Endothelial cell of umbilical vein (primary cell): ENCODE results near the gene ACTMAP. TPM values are rescaled to one million over a fixed set of nuclear protein-coding genes. Genes with fewer than 3 reads are reported as not detected.

Experiments
- BruUV-seq: library from RNA; stranded (reverse); fragments of 400-500 nt; replicated peaks from 2 replicates; lab custom pipeline; 2021; lab: Mats Ljungman, UMichigan
- CTCF ChIA-PET: fragments of 300-600, 350-600 bp; sonication (Branson Sonifier 250); formaldehyde crosslinking; loops from one replicate; lab custom pipeline; 2021; ENCODE audit warnings: antibody characterized with exemption, inconsistent platforms; lab: Charles Lee
- POLR2A ChIA-PET: fragments of 300-600, 350-600 bp; sonication (Branson Sonifier 250); formaldehyde crosslinking; loops from one replicate; lab custom pipeline; 2021; ENCODE audit warnings: antibody characterized with exemption, inconsistent platforms; lab: Charles Lee
- DNase-seq: peaks from one replicate; pipeline ENCODE4 v3.0.0-alpha.2; 2011; ENCODE audit warnings: low read depth, low spot score
- FAIRE-seq: peaks from 2 replicates; lab custom pipeline; 2011; peaks lifted over from hg19 to GRCh38; lab: Jason Lieb, UNC
- H2AFZ ChIP-seq: 2 replicates; pipeline ENCODE4 v1.6.0; 2012; ENCODE audit warnings: low read depth, low read length, control low read depth, inconsistent platforms
- H3K27ac ChIP-seq: 2 replicates; pipeline ENCODE4 v1.5.1; 2011; ENCODE audit warnings: low read depth, mild to moderate bottlenecking, control low read depth, low read length, moderate library complexity; ENCODE audit not compliant: insufficient read depth
- H3K27me3 ChIP-seq, 2 experiments: 2 replicates each; pipeline versions ENCODE4 v1.6.0 to v1.6.1; 2011; ENCODE audit warnings: low read length in 2 of 2, mixed read lengths in 1 of 2; ENCODE audit not compliant: control insufficient read depth in 2 of 2, insufficient read depth in 2 of 2
- H3K36me3 ChIP-seq, 2 experiments: 2 replicates in 1 of 2; 3 replicates in 1 of 2; pipeline ENCODE4 v1.5.1; 2011; ENCODE audit warnings: low read length in 2 of 2, mild to moderate bottlenecking in 1 of 2, moderate library complexity in 1 of 2; ENCODE audit not compliant: control insufficient read depth in 2 of 2, insufficient read depth in 2 of 2; ENCODE audit errors: extremely low read depth in 1 of 2
- H3K4me1 ChIP-seq: 3 replicates; pipeline ENCODE4 v1.5.1; 2011; ENCODE audit warnings: mild to moderate bottlenecking, low read length; ENCODE audit not compliant: control insufficient read depth, insufficient read depth; ENCODE audit errors: extremely low read depth
- H3K4me2 ChIP-seq: 2 replicates; pipeline ENCODE4 v1.6.1; 2011; ENCODE audit warnings: low read length, control low read depth, mixed read lengths; ENCODE audit not compliant: insufficient read depth
- H3K4me3 ChIP-seq, 3 experiments: fragments of 200-600 bp in 1 of 3; sonication (generic), shearing (Covaris generic) in 1 of 3; replicated peaks in 1 of 3; 2 replicates each; pipeline ENCODE4 v1.5.1; 2011 to 2016; ENCODE audit warnings: control low read depth in 3 of 3, low read length in 3 of 3, mild to moderate bottlenecking in 2 of 3, inconsistent platforms in 1 of 3, low read depth in 1 of 3, moderate library complexity in 1 of 3; ENCODE audit not compliant: insufficient read depth in 1 of 3
- H3K79me2 ChIP-seq: 2 replicates; pipeline ENCODE4 v1.6.0; 2012; ENCODE audit warnings: low read length, inconsistent platforms; ENCODE audit not compliant: control insufficient read depth, insufficient read depth
- H3K9ac ChIP-seq: replicated peaks from 2 replicates; pipeline ENCODE3; 2011; ENCODE audit warnings: low read length, control low read depth; ENCODE audit not compliant: insufficient read depth; ENCODE audit errors: extremely low read depth
- H3K9me1 ChIP-seq: replicated peaks from 3 replicates; pipeline ENCODE4 v1.6.0; 2011; ENCODE audit warnings: mild to moderate bottlenecking, low read length; ENCODE audit not compliant: control insufficient read depth, insufficient read depth; ENCODE audit errors: extremely low read depth
- H3K9me3 ChIP-seq: replicated peaks from 2 replicates; pipeline ENCODE4 v1.5.1; 2012; ENCODE audit warnings: low read length, inconsistent platforms; ENCODE audit not compliant: control insufficient read depth, insufficient read depth
- H4K20me1 ChIP-seq: replicated peaks from 2 replicates; pipeline ENCODE3; 2011; ENCODE audit warnings: mild to moderate bottlenecking, low read length; ENCODE audit not compliant: control insufficient read depth, insufficient read depth; ENCODE audit errors: extremely low read depth
- EZH2 ChIP-seq: IDR thresholded peaks from 2 replicates; pipeline ENCODE4 v1.6.1; 2012; ENCODE audit warnings: borderline replicate concordance, low read depth, mild to moderate bottlenecking, moderate library complexity, low read length, inconsistent platforms; ENCODE audit not compliant: severe bottlenecking
- FOS ChIP-seq: IDR thresholded peaks from 2 replicates; pipeline ENCODE4 v1.6.1; 2011; ENCODE audit warnings: mild to moderate bottlenecking, low read length, moderate library complexity, borderline replicate concordance; ENCODE audit not compliant: insufficient read depth
- GATA2 ChIP-seq: IDR thresholded peaks from 2 replicates; pipeline ENCODE4 v1.7.0; 2011; ENCODE audit warnings: low read depth, mild to moderate bottlenecking, moderate library complexity, mixed read lengths, low read length; ENCODE audit not compliant: insufficient read length, insufficient read depth
- JUN ChIP-seq: IDR thresholded peaks from 2 replicates; pipeline ENCODE4 v1.6.1; 2011; ENCODE audit warnings: borderline replicate concordance, low read depth; ENCODE audit not compliant: insufficient read length, insufficient read depth
- MYC ChIP-seq: IDR thresholded peaks from one replicate; pipeline ENCODE4 v1.6.1; 2011; ENCODE audit warnings: mild to moderate bottlenecking, low read depth, low read length
- POLR2A ChIP-seq: IDR thresholded peaks from 2 replicates; pipeline ENCODE4 v1.6.1; 2012; ENCODE audit warnings: low read depth, mild to moderate bottlenecking, control low read depth, low read length
- POLR2AphosphoS5 ChIP-seq: IDR thresholded peaks from 2 replicates; pipeline ENCODE4 v1.6.1; 2012; ENCODE audit warnings: low read depth, mild to moderate bottlenecking, control low read depth, low read length, moderate library complexity; ENCODE audit not compliant: insufficient read depth
- dilution Hi-C: fragments of 300-500 bp; cut with MboI; formaldehyde crosslinking; loops from one replicate; pipeline ENCODE4 v1.15.0; 2019; ENCODE audit warnings: low sequenced_read_pairs; ENCODE audit not compliant: extremely low pct_ligation_motif_present
- intact Hi-C: fragments of 100-400 bp; cut with micrococcal nuclease; formaldehyde crosslinking; loops from one replicate; pipeline ENCODE4 v1.10.0; 2022
- polyA plus RNA-seq, 4 experiments: library from polyadenylated mRNA; depleted of rRNA in 3 of 4; stranded (reverse) in 3 of 4; unstranded in 1 of 4; fragments of >200 nt; gene quantifications; 2 replicates each; pipeline versions ENCODE4 v1.2.1 to v1.2.3, GENCODE V29; 2011 to 2012; ENCODE audit warnings: missing spikeins in 1 of 4
- total RNA-seq: library from RNA; stranded (reverse); gene quantifications from 2 replicates; pipeline ENCODE4 v1.2.3, GENCODE V29; 2021
- TF ChIP-seq, protein P1 (sequence below): IDR thresholded peaks from 2 replicates; pipeline ENCODE4 v1.6.1; 2011; ENCODE audit not compliant: insufficient read depth, insufficient read length

The ACTMAP gene
- total and polyA plus RNA-seq, 2 donors (not counting 3 experiments of a cell fraction or from before 2014, with no cell fraction given), result 5.2 to 9.1 TPM

GRCh38 chr19:40742477-40742876 lies 7.8 kb downstream of the ACTMAP start:
- no peak overlapping the region for H2AFZ ChIP-seq
- ChIA-PET POLR2A (no interaction called here), CTCF (interaction anchor here (0.7 kb wide), 1 partner anchor 77 kb away, joined by 3 read pairs; no protein-coding TSS in a partner anchor)
- no peak overlapping the region for H3K9ac ChIP-seq
- no peaks in the 10 kb centered on the region for H4K20me1 ChIP-seq
- H3K27me3 ChIP-seq, result no peaks in the 10 kb centered on the region
- H3K4me2 ChIP-seq, result no peak overlapping the region
- no peak for FAIRE-seq
- peaks cover 0 to 7% of the 10 kb centered on the region in 2 experiments for H3K36me3 ChIP-seq
- no peak for DNase-seq
- BruUV-seq, result no TSS peak
- H3K27ac ChIP-seq, result no peak overlapping the region
- H3K9me1 ChIP-seq, result no peaks in the 10 kb centered on the region
- H3K4me1 ChIP-seq, result peaks cover 9% of the 10 kb centered on the region
- TF ChIP-seq MYC (no peak), EZH2 (no peak), POLR2A (no peak), GATA2 (no peak), FOS (no peak), POLR2AphosphoS5 (no peak), JUN (no peak)
- TF ChIP-seq, protein P1, sequence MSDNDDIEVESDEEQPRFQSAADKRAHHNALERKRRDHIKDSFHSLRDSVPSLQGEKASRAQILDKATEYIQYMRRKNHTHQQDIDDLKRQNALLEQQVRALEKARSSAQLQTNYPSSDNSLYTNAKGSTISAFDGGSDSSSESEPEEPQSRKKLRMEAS, result no peak
- H3K4me3 ChIP-seq, result no peak overlapping the region
- dilution Hi-C loops, result no loop called here
- no peaks in the 10 kb centered on the region for H3K79me2 ChIP-seq
- intact Hi-C loops, result no loop called here
- H3K9me3 ChIP-seq, result no peaks in the 10 kb centered on the region
